Measurements from ENCODE around the gene ABCC1. TPM values are rescaled to one million over a fixed set of nuclear protein-coding genes. Genes with fewer than 3 reads are reported as not detected.

Gene ABCC1
- total RNA-seq, 1 donor from 2014 or later, result 69.4 TPM

- TF ChIP-seq CTCF (IDR thresholded peaks at IDR 0.05; ENCODE audit: unreplicated experiment), result no peak
- Mint-ChIP-seq H3K4me3 (peak overlapping the region; percentile 74), H3K27me3 (ENCODE audit: low read depth) (peaks cover 8% of the 10 kb centered on the region), H3K27ac (peak overlapping the region; percentile 77), H3K4me1 (peaks cover 17% of the 10 kb centered on the region), H3K9me3 (no peaks in the 10 kb centered on the region), H3K36me3 (no peaks in the 10 kb centered on the region)
- no peak for DNase-seq (ENCODE audit: low spot score in 2 of 2, unreplicated experiment in 2 of 2)
Measured at GRCh38 chr16:15948532-15949209, 745 bp upstream of the ABCC1 start.

- TF ChIP-seq CTCF (IDR thresholded peaks at IDR 0.05; ENCODE audit: unreplicated experiment), result no peak
- peak in 1 of 2 experiments; percentile 41 for DNase-seq (ENCODE audit: low spot score in 2 of 2, unreplicated experiment in 2 of 2)
- no peaks in the 10 kb centered on the region for H3K9me3 Mint-ChIP-seq
- H3K4me3 Mint-ChIP-seq, result peak overlapping the region; percentile 95
- no peaks in the 10 kb centered on the region for H3K36me3 Mint-ChIP-seq
- peaks cover 17% of the 10 kb centered on the region for H3K4me1 Mint-ChIP-seq
- H3K27ac Mint-ChIP-seq, result peak overlapping the region; percentile 96
- peaks cover 7% of the 10 kb centered on the region for H3K27me3 Mint-ChIP-seq (ENCODE audit: low read depth)
Measured at GRCh38 chr16:15950161-15950854, 892 bp downstream of the ABCC1 start.

GRCh38 chr16:15950869-15951268, 1.5 kb downstream of the ABCC1 start:
- no peak for TF ChIP-seq CTCF (IDR thresholded peaks at IDR 0.05; ENCODE audit: unreplicated experiment)
- no peaks in the 10 kb centered on the region for H3K36me3 Mint-ChIP-seq
- H3K4me3 Mint-ChIP-seq, result peak overlapping the region; percentile 95
- peak overlapping the region; percentile 96 for H3K27ac Mint-ChIP-seq
- peaks cover 4% of the 10 kb centered on the region for H3K27me3 Mint-ChIP-seq (ENCODE audit: low read depth)
- no peaks in the 10 kb centered on the region for H3K9me3 Mint-ChIP-seq
- DNase-seq (ENCODE audit: low spot score in 2 of 2, unreplicated experiment in 2 of 2), result no peak
- peaks cover 17% of the 10 kb centered on the region for H3K4me1 Mint-ChIP-seq

GRCh38 chr16:15951852-15952251, 2.4 kb downstream of the ABCC1 start:
- H3K27me3 Mint-ChIP-seq (ENCODE audit: low read depth), result peaks cover 2% of the 10 kb centered on the region

GRCh38 chr16:15952265-15952711, 2.9 kb downstream of the ABCC1 start:
- Mint-ChIP-seq H3K27me3 (ENCODE audit: low read depth) (peaks cover 1% of the 10 kb centered on the region), H3K36me3 (no peaks in the 10 kb centered on the region), H3K9me3 (no peaks in the 10 kb centered on the region), H3K4me1 (peaks cover 17% of the 10 kb centered on the region), H3K27ac (no peak overlapping the region), H3K4me3 (no peak overlapping the region)
- DNase-seq (ENCODE audit: low spot score in 2 of 2, unreplicated experiment in 2 of 2), result no peak
- no peak for TF ChIP-seq CTCF (IDR thresholded peaks at IDR 0.05; ENCODE audit: unreplicated experiment)

More at GRCh38 chr16:15951852-15952251, 2.4 kb downstream of the ABCC1 start:
- no peak for TF ChIP-seq CTCF (IDR thresholded peaks at IDR 0.05; ENCODE audit: unreplicated experiment)
- peaks cover 17% of the 10 kb centered on the region for H3K4me1 Mint-ChIP-seq
- H3K27ac Mint-ChIP-seq, result no peak overlapping the region
- no peaks in the 10 kb centered on the region for H3K9me3 Mint-ChIP-seq
- H3K36me3 Mint-ChIP-seq, result no peaks in the 10 kb centered on the region
- no peak for DNase-seq (ENCODE audit: low spot score in 2 of 2, unreplicated experiment in 2 of 2)
- peak overlapping the region; percentile 36 for H3K4me3 Mint-ChIP-seq
